Measurements from ENCODE around the gene CNTN2.
A peak's percentile ranks its signal among the peaks of the same experiment; 100 is the strongest.

CNTN2 gene

DNA sequence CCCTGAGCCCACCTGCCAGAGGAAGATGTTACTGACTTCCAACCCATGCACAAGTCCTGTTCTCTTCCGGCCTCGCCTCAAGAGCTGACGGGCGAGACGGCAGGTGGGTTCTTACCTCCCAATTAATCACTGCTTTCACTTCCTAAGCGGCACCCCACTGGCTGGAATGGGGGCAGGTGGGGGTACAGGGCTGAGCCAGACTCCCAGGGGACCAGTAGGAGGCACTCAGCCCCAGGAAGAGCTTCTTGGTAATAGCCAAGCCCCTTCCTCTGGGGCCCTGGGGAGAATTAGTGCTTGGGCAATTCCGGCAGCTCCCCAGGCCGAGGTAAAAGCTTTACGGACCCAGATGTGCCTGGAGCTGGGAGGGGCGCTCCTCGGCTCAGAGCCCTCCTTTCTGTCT is 9.7 kb downstream of the CNTN2 start:
- no peak for DNase-seq

DNA sequence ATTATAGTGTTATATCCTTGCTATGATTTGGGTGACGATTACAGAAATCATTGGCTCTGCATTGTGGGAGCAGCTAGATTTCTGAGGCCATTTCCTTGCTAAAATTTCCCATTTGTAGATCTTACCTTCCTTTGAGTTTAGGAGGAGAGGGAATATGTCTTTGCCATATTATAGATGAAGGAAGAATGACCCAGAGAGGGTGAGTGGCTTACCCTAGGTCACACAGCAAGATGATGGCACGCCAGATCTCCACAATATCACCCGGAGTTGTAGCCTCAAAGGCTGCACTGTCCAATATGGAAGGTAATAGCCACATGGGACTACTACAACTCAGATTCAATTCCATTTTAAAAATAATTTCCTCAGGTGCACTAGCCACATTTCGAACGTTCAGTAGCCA is 10.3 kb downstream of the CNTN2 start:
- no peak for DNase-seq

DNA sequence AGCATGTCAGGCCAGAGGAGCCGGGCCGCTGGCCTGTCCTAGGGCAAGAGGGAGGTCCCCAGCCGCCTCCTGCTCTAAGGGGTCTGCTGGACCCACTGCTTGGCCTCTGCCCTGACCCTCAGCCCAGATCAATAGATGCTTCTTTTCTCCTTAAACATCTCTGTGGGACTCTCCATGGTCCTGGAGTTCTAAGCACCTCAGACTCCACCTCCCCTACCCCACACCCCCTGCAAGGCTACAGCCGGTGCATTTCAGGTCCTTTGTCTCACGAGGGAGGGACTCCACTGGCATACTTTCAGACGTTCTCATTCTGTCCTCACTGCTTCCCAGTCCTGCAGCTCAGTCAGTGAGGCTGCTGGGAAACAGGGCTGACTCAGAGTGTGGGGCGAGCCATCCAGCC is 11.0 kb downstream of the CNTN2 start:
- no peak for DNase-seq

DNA sequence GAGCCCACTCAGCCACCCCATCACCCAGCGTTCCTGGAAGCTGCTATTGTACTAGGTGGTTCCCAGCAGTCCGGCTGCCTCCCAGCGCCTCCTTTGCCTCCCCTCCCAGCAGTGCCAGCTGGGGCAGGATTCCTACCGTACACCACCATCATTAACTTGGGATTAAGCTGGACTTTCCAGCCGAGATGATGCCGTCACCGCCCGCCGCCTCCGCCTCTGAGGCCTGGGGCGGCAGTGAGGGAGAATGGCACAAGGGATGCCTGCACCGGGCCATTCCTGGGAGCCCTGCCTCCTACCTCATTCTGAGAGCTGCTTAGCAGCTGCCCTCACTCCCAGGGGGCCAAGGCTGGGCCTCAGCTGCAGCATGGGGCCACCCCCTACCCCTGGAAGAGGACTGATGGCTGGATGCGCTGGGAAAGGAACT is 13.2 kb downstream of the CNTN2 start:
- DNase-seq: no peak

GRCh38 chr1:205056956-205057568 is 14.1 kb downstream of the CNTN2 start:
- DNase-seq: no peak

DNA sequence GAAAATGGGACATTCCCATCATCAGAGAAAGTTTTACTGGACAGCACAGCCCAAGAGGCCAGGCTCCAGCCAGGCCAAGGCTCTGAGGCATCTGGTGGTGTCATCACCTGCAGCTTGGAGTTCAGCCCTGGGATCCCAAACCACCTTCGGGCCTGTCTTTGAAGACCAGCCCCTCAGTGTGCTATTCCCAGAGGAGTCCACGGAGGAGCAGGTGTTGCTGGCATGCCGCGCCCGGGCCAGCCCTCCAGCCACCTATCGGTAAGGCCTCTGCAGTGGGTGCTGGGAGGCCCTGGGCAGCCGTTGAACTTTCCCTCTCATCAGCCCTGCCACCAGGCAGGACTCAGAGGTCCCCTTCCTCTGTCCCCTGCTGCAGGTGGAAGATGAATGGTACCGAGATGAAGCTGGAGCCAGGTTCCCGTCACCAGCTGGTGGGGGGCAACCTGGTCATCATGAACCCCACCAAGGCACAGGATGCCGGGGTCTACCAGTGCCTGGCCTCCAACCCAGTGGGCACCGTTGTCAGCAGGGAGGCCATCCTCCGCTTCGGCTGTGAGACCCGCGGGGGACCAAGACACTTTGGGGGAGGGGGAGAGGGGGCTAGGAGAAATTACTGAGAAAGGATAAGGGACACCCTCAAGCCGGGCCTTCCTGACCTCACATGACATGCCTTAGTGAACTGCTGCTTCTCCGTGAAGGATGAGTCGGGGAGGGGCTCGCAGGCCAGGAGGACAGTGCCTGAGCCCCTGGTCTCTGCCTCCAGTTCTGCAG is 15.0 kb downstream of the CNTN2 start:
- DNase-seq: no peak

GRCh38 chr1:205058853-205059252 is 15.8 kb downstream of the CNTN2 start:
- no peak for DNase-seq

DNA sequence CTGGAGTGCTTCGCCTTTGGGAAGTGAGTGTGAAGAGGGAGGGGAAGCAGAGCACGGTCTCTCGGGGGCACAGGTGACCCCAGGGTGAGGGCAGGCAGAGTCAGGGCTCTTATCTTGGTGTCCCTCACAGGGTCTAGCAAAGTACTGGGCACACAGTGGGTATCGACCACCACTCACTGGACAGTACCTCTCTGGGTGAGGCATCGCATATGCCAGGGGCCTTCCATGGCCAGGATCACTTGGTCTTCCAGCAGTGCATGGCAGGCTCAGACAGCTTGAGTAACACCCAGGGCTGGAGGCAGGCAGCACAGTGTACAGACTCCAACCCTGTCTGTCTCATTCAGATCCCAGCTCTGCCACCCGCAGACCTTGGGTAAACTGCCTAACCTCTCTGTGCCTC is 16.6 kb downstream of the CNTN2 start:
- DNase-seq: no peak

- no peak for DNase-seq
These were observed 17.7 kb downstream of the CNTN2 start for GRCh38 chr1:205060746-205061145.

DNA sequence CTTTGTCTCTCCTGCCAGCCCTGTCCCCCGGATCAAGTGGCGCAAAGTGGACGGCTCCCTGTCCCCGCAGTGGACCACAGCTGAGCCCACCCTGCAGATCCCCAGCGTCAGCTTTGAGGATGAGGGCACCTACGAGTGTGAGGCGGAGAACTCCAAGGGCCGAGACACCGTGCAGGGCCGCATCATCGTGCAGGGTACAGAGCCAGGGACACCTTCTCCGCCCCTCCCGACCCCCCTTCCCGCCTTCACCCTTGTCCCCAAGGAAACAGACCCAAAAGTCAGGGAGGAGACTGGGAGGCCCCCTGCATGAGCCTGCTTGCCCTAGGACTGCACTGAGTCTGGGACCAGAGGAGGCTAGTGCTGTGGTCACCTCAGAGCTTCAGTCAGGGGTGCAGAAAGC is 18.2 kb downstream of the CNTN2 start:
- no peak for DNase-seq

GRCh38 chr1:205061665-205062069 is 18.7 kb downstream of the CNTN2 start:
- peak in 52 of 56 donors; percentile 31 to 90 (median 71) for DNase-seq

- no peak for DNase-seq
These were observed 19.3 kb downstream of the CNTN2 start for GRCh38 chr1:205062319-205062718.

DNA sequence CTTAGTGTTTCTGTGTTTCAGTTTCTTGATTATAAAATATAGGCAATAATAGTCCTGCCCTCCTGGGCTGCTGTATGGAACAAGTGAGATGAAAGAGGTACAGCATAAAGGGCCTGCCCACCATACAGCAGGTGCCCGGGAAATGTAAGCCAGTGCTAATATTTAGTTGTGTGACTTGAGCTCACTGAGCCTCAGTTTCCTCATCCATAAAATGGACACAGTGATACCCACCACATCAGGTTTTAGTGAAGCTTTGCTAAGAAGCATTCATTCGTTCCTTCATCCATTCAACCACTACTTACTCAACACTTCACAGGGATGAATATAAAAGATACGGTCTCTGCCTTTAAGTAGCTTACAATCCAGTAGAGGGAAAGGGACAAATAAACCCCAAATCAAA is 19.9 kb downstream of the CNTN2 start:
- no peak for DNase-seq

GRCh38 chr1:205064301-205064700 is 21.3 kb downstream of the CNTN2 start:
- DNase-seq: no peak

DNA sequence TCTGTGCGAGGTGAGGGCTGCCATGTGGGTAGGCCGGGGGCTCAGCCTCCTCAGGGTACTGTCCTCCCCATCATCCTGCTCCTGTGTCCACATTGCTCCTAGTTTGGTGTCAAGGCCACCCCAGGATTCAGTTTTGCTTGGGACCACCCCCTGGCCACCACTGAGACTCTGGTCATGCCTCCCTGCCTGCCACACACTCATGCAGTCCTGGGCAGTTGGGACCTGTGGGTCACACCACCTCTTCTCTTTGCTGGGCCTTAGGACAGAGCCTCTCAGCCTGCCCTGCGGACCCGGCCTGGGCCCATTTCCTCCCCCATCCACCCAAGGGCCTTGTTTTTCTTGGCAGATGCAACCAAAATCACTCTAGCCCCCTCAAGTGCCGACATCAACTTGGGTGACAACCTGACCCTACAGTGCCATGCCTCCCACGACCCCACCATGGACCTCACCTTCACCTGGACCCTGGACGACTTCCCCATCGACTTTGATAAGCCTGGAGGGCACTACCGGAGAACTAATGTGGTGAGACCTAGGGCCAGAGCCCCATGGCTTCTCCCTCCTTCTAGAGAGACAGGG is 21.8 kb downstream of the CNTN2 start:
- DNase-seq: no peak

DNA sequence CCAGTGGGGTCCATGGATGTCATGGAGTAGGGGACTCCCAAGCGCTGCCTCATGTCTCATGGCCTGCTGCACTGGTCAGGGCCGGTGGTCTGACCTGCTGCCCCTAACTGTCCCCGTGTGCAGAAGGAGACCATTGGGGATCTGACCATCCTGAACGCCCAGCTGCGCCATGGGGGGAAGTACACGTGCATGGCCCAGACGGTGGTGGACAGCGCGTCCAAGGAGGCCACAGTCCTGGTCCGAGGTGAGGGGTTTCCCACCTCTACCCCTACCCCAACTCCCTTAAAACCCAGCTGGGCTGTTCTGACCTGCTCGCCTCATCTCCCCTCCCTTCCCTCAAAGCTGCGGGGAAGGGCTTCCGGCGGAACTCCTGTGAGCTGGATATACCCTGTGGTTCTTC is 22.7 kb downstream of the CNTN2 start:
- no peak for DNase-seq

DNA sequence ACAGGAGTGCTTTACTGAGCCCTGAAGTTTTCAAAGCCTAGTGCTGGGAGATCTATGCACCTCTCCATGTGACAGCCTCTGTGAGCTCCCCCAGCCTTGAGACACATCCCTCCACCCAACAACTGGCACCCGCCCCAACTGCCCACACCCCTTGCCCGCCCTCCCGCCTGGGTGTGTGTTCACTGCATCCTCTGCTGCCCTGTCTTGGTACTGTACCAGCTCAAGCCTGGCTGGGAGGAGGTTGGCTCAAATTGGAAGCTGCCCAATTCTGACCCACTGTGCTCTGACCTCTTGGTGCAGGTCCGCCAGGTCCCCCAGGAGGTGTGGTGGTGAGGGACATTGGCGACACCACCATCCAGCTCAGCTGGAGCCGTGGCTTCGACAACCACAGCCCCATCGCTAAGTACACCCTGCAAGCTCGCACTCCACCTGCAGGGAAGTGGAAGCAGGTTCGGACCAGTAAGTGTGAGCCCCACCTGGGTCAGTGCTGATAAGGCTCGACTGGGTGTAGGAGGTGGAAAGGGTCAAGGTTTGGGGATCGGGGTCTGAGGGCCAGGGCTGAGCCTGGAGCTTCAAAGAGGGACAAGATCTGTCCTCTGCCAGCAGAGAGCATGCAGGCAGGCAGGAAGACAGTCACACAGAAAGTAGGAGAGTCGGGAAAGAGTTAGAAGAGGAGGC is 23.3 kb downstream of the CNTN2 start:
- no peak for DNase-seq

GRCh38 chr1:205067031-205067430 is 24.0 kb downstream of the CNTN2 start:
- DNase-seq: no peak

DNA sequence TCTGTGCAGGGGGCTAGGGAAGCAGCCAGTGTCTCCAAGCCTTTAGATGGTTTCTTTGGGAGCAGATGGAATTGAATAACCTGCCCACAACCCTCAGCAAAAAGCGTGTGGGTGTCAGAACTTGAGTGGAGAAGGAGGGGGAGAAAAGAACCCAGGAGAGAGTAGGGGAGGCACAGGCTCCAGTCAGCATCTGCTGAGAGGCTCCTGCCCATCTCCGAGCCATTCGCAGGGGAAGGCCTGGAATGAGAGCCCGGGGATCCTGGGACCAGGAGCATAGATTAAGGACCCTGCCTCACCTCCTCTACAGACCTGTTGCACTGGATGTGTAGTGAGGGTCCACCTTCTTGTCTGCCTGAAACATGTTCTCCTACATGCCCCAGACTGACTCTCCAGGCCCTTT is 25.0 kb downstream of the CNTN2 start:
- DNase-seq: no peak

DNA sequence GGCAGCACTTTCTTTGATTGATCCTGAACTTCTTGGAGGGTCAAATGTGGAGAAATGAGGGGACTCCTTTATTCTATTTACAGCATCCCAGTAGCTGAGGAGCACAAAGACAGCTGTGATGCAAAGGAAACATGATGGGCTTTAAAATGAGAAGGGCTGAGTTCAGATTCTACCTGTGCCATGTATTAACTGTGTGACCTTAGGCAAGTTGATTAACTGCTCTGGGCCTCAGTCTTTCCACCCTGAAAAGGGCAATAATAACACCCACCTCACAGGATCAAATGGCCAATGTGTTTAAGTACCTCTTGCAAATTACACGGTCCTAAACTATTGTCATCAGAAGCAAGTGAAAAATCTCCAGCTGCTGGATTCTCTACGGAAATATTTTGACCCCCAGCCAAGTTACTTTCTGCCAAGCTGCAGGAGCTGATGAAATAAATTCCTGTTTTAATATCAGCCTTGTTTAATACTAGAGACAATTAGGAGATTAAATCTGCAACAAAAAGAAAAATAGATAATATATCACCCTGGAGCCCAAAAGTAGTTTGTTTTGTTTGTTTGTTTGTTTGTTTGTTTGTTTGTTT is 25.5 kb downstream of the CNTN2 start:
- no peak for DNase-seq

DNA sequence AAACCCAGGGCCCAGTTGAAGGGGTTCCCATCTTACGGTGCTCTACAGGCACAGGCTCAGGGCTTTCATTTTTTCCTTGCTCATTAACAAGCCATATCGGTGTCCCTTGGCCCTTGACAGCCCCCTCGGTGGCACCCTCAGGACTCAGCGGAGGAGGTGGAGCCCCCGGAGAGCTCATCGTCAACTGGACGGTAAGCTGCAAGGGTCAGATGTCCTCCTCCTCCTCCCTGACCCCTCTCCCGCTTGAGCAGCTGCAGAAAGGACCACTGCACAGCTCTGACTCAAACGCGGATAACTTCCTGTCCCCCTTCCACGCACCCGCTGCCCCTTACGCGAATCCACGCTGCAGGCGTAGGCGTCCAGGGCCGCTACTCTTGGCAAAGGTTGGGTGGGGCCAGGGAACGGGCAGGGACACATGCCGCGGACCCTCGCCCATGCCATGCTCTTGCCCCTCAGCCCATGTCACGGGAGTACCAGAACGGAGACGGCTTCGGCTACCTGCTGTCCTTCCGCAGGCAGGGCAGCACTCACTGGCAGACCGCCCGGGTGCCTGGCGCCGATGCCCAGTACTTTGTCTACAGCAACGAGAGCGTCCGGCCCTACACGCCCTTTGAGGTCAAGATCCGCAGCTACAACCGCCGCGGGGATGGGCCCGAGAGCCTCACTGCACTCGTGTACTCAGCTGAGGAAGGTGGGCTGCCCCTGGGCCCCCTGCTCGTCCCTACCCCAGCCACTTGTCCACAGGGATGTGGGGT is 26.5 kb downstream of the CNTN2 start:
- DNase-seq: no peak
